CD14-positive monocyte (primary cell): ENCODE measurements around the gene ADA. TPM values are rescaled to one million over a fixed set of nuclear protein-coding genes. Genes with fewer than 3 reads are reported as not detected.

Source experiments
- DNase-seq, 3 donors: peaks; one replicate each; pipeline ENCODE4 v3.0.0-alpha.2; 2011 to 2022
- H2AFZ ChIP-seq: 2 replicates; pipeline ENCODE4 v1.6.0; 2012; ENCODE audit warnings: mild to moderate bottlenecking, low read depth, low read length, inconsistent platforms; ENCODE audit not compliant: insufficient read depth, poor library complexity, severe bottlenecking
- H3K27ac ChIP-seq, 2 donors: 1 replicate in 1 of 2; 2 replicates in 1 of 2; pipeline ENCODE4 v1.5.1; 2012 to 2013; ENCODE audit warnings: low read length in 2 of 2, control low read depth in 1 of 2, inconsistent platforms in 1 of 2, low read depth in 1 of 2, mild to moderate bottlenecking in 1 of 2
- H3K27me3 ChIP-seq, 2 donors: one replicate each; pipeline versions ENCODE4 v1.6.0 to v1.6.1; 2011 to 2013; ENCODE audit warnings: low read length in 2 of 2; ENCODE audit not compliant: control insufficient read depth in 2 of 2, insufficient read depth in 2 of 2
- H3K36me3 ChIP-seq, 2 donors: replicated peaks in 1 of 2; 1 replicate in 1 of 2; 2 replicates in 1 of 2; pipeline versions ENCODE4 v1.5.1 to v1.6.1; 2012 to 2013; ENCODE audit warnings: low read length in 2 of 2, control low read depth in 1 of 2, inconsistent platforms in 1 of 2, mild to moderate bottlenecking in 1 of 2; ENCODE audit not compliant: insufficient read depth in 2 of 2, control insufficient read depth in 1 of 2
- H3K4me1 ChIP-seq, 2 donors: 1 replicate in 1 of 2; 2 replicates in 1 of 2; pipeline versions ENCODE4 v1.5.1 to v1.6.1; 2012 to 2013; ENCODE audit warnings: low read length in 2 of 2, control low read depth in 1 of 2, inconsistent platforms in 1 of 2, mild to moderate bottlenecking in 1 of 2, moderate library complexity in 1 of 2; ENCODE audit not compliant: insufficient read depth in 2 of 2, control insufficient read depth in 1 of 2
- H3K4me2 ChIP-seq: replicated peaks from 2 replicates; pipeline ENCODE3; 2012; ENCODE audit warnings: low read length, moderate library complexity, mild to moderate bottlenecking; ENCODE audit not compliant: poor library complexity, severe bottlenecking; ENCODE audit errors: extremely low read depth
- H3K4me3 ChIP-seq, 3 experiments: fragments of 200-600 bp in 1 of 3; sonication (generic) in 1 of 3; replicated peaks in 1 of 3; 1 replicate in 2 of 3; 2 replicates in 1 of 3; pipeline ENCODE4 v1.5.1; 2011 to 2013; ENCODE audit warnings: low read length in 3 of 3, mild to moderate bottlenecking in 3 of 3, control low read depth in 2 of 3, low read depth in 2 of 3, inconsistent platforms in 1 of 3, moderate library complexity in 1 of 3
- H3K79me2 ChIP-seq: 2 replicates; pipeline ENCODE4 v1.6.0; 2012; ENCODE audit warnings: mild to moderate bottlenecking, control low read depth, inconsistent platforms, low read length, moderate library complexity; ENCODE audit not compliant: insufficient read depth
- H3K9ac ChIP-seq: 2 replicates; pipeline ENCODE4 v1.6.0; 2017; ENCODE audit warnings: low read length, mild to moderate bottlenecking; ENCODE audit not compliant: insufficient read depth, poor library complexity, severe bottlenecking
- H3K9me3 ChIP-seq, 2 donors: replicated peaks in 1 of 2; 1 replicate in 1 of 2; 2 replicates in 1 of 2; pipeline versions ENCODE4 v1.5.1 to v1.6.1; 2012 to 2013; ENCODE audit warnings: low read length in 2 of 2, control low read depth in 1 of 2; ENCODE audit not compliant: control insufficient read depth in 1 of 2, insufficient read depth in 1 of 2
- H4K20me1 ChIP-seq: 2 replicates; pipeline ENCODE4 v1.6.0; 2012; ENCODE audit warnings: mild to moderate bottlenecking, low read length, control low read depth, moderate library complexity; ENCODE audit not compliant: insufficient read depth
- H3K27ac Mint-ChIP-seq, 7 donors: one replicate each; pipeline ENCODE4 v1.8.0; 2020; ENCODE audit warnings: mild to moderate bottlenecking in 7 of 7, mixed read lengths in 7 of 7, moderate library complexity in 6 of 7, inconsistent platforms in 2 of 7
- H3K27me3 Mint-ChIP-seq, 3 donors: one replicate each; pipeline ENCODE4 v1.8.0; 2021 to 2022; ENCODE audit warnings: low read depth in 3 of 3, mild to moderate bottlenecking in 3 of 3, mixed read lengths in 3 of 3, moderate library complexity in 3 of 3, inconsistent platforms in 1 of 3
- H3K36me3 Mint-ChIP-seq, 2 donors: one replicate each; pipeline ENCODE4 v1.8.0; 2020; ENCODE audit warnings: mixed read lengths in 2 of 2, inconsistent platforms in 1 of 2, mild to moderate bottlenecking in 1 of 2
- H3K4me1 Mint-ChIP-seq: one replicate; pipeline ENCODE4 v1.8.0; 2020; ENCODE audit warnings: mild to moderate bottlenecking, mixed read lengths
- H3K4me3 Mint-ChIP-seq, 2 donors: one replicate each; pipeline ENCODE4 v1.8.0; 2020; ENCODE audit warnings: mild to moderate bottlenecking in 2 of 2, mixed read lengths in 2 of 2, moderate library complexity in 1 of 2
- H3K9me3 Mint-ChIP-seq, 7 donors: one replicate each; pipeline ENCODE4 v1.8.0; 2020 to 2022; ENCODE audit warnings: mixed read lengths in 7 of 7, mild to moderate bottlenecking in 6 of 7, moderate library complexity in 6 of 7, inconsistent platforms in 2 of 7
- CTCF ChIP-seq: fragments of 200-600 bp; IDR thresholded peaks from one replicate; pipeline ENCODE4 v1.8.0; 2022; ENCODE audit warnings: antibody characterized with exemption, mild to moderate bottlenecking
- WGBS: methylation state at CpG from one replicate; pipeline ENCODE4 v1.1.5; 2013; ENCODE audit warnings: missing lambda C conversion rate; ENCODE audit not compliant: insufficient coverage; 5-methylcytosine and 5-hydroxymethylcytosine counted together
- intact Hi-C, 2 donors: fragments of 100-400 bp; cut with micrococcal nuclease; formaldehyde crosslinking; loops; one replicate each; pipeline versions ENCODE4 v1.15.0 to v1.15.1; 2023
- polyA plus RNA-seq, 3 donors: library from polyadenylated mRNA; depleted of rRNA in 1 of 3; unstranded in 2 of 3; stranded (reverse) in 1 of 3; fragments of 300-500 nt in 2 of 3; fragments of >200 nt in 1 of 3; fragmentation: Illumina TruSeq in 2 of 3; gene quantifications; 1 replicate in 2 of 3; 2 replicates in 1 of 3; pipeline ENCODE4 v1.2.3, GENCODE V29; 2012 to 2021

ADA gene
- polyA plus RNA-seq, 3 donors, result 11.1 to 17.2 (median 15.6) TPM

- TF ChIP-seq CTCF, result no peak
- H3K4me2 ChIP-seq, result peak overlapping the region; percentile 51
- peak overlapping the region; percentile 14 to 50 for H3K4me3 Mint-ChIP-seq
- WGBS, result 30% methylated on average over 1 of the region's 4 CpGs
- H2AFZ ChIP-seq, result no peak overlapping the region
- peaks cover 89% of the 10 kb centered on the region for H3K4me1 Mint-ChIP-seq
- peaks cover 0 to 3% (median 0%) of the 10 kb centered on the region in 7 donors for H3K9me3 Mint-ChIP-seq
- no peaks in the 10 kb centered on the region for H3K9me3 ChIP-seq
- no peaks in the 10 kb centered on the region for H3K27me3 ChIP-seq
- intact Hi-C loops, result loop anchor here in 1 of 2 donors (10.0 kb wide), 1 partner anchor 319 kb away; the partner anchor contains the start of genes STK4 and TOMM34
- H3K79me2 ChIP-seq, result peaks cover 15% of the 10 kb centered on the region
- H3K4me3 ChIP-seq, result peak overlapping the region in 1 of 3 experiments; percentile 44
- peaks cover 83 to 90% of the 10 kb centered on the region in 2 donors for H3K4me1 ChIP-seq
- peak overlapping the region; percentile 90 to 99 (median 97) for H3K27ac Mint-ChIP-seq
- H3K36me3 ChIP-seq, result no peaks in the 10 kb centered on the region
- peaks cover 0 to 2% of the 10 kb centered on the region in 2 donors for H3K36me3 Mint-ChIP-seq
- peak overlapping the region; percentile 50 for H3K9ac ChIP-seq
- peak overlapping the region; percentile 77 to 88 for H3K27ac ChIP-seq
- H3K27me3 Mint-ChIP-seq, result peaks cover 3 to 6% (median 4%) of the 10 kb centered on the region in 3 donors
- peak; percentile 63 to 81 (median 78) for DNase-seq
- H4K20me1 ChIP-seq, result no peaks in the 10 kb centered on the region
These were observed 5.4 kb downstream of the ADA start for GRCh38 chr20:44646023-44646640.

- Histone ChIP-seq H3K36me3 (no peaks in the 10 kb centered on the region), H2AFZ (peak overlapping the region; percentile 53), H3K27ac (peak overlapping the region; percentile 30 to 71), H3K4me1 (peaks cover 75 to 83% of the 10 kb centered on the region in 2 donors), H3K4me2 (peak overlapping the region; percentile 17), H3K9ac (peak overlapping the region; percentile 15), H3K79me2 (peaks cover 4% of the 10 kb centered on the region), H3K27me3 (no peaks in the 10 kb centered on the region), H3K9me3 (peaks cover 0 to 5% of the 10 kb centered on the region in 2 donors), H3K4me3 (no peak overlapping the region), H4K20me1 (no peaks in the 10 kb centered on the region)
- H3K4me3 Mint-ChIP-seq, result peak overlapping the region in 1 of 2 donors; percentile 24
- peak; percentile 34 to 57 (median 52) for DNase-seq
- WGBS, result 26% methylated on average over 7 of the region's 7 CpGs
- peaks cover 0 to 8% (median 5%) of the 10 kb centered on the region in 7 donors for H3K9me3 Mint-ChIP-seq
- H3K27me3 Mint-ChIP-seq, result peaks cover 1 to 4% (median 3%) of the 10 kb centered on the region in 3 donors
- peak overlapping the region; percentile 52 to 94 (median 90) for H3K27ac Mint-ChIP-seq
- H3K36me3 Mint-ChIP-seq, result peaks cover 0 to 2% of the 10 kb centered on the region in 2 donors
- H3K4me1 Mint-ChIP-seq, result peaks cover 76% of the 10 kb centered on the region
- no peak for TF ChIP-seq CTCF
- intact Hi-C loops, result loop anchor here in 1 of 2 donors (10.0 kb wide), 1 partner anchor 320 kb away; the partner anchor contains the start of genes STK4 and TOMM34
These were observed 6.8 kb downstream of the ADA start for GRCh38 chr20:44644667-44645131.
